HG03108 (cell line): Measurements from ENCODE around the gene CIDEB.

Experiments used
- ATAC-seq: cut with Tn5 transposase; IDR thresholded peaks from one replicate; pipeline ENCODE4 v1.9.1; 2021; ENCODE audit warnings: moderate library complexity; ENCODE audit not compliant: unreplicated experiment

Gene CIDEB

DNA sequence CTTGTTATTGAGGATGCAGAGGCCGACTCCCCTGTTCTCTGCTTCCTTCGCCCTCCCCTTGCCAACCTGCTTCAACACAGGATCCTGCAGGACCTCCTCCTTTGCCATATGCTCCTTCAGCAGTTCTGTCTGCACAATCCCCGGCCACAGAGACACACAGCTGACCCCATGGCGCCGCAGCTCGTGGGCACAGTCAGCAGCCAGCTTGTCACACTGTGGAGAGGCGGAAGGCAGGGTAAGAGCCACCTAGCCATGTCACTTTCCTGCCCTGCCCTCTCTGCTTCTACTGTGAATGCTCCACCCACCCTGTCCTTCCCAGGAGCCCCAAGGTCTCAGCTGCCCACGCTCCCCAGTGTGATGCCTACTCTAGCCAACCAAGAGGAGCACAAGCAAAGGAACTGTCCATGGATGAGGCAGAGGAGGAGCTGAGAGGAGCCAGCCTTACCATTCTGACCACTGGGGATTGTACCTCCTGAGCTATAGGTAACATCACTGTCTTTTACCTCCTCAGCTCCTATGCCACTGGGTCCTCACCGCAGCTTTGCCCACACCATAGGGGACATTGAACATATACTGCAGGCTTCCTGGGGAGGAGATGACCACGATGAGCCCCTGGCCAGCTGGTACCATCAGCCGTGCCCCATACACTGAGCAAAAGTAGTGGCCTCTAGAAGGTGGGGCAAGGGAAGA is 15.5 kb downstream of the CIDEB start:
- ATAC-seq: no peak

DNA sequence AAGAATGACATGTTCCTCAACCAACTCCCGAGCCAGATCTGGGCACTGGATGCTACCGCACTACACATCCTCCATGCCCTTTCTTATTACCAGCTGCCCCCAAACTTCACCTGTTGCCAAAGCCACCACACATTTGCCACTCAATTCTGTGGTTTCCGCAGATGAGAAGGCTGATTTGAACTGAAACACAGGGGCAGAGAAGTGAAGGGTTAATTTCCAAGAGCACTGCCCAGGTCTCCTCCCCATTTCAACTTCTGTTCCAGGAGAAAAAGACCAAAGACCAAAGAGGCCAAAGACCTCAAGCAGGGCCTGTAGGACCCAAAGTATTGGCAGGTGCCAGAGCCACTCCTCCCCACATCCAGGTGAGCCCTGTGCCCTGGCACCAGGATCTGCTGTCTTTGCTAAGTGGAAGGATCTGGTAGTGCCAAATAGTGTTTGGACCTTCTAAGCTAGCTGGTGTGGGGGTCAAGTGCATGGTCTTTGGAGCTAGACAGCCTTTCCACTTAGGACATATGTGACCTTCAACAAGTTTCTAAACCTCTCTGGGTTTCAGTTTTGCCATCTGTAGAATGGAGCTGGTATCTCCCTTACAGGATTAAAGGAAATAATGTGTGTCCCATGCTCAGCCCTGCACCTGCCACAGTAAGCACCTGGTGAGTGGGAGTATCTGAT is 16.2 kb downstream of the CIDEB start:
- no peak for ATAC-seq

DNA sequence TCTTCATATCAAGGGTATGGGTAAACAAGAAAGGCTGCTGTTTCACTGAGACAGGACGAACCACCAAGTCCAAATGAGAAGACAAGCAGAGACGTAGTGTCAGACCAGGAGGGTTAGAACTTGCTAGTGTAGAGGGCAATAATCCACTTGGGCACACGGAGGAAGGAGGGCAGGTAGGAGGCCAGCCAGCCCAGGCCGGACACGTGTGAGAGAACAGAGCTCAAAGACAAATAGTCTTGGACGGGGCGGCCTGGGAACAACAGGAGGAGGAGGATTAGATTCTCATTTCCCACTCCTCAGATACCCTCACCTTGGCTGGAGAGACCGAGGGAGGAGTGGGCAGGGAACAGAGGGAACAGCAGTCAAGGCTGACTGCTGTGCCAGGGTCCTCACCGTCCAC is 17.0 kb downstream of the CIDEB start:
- ATAC-seq: no peak

DNA sequence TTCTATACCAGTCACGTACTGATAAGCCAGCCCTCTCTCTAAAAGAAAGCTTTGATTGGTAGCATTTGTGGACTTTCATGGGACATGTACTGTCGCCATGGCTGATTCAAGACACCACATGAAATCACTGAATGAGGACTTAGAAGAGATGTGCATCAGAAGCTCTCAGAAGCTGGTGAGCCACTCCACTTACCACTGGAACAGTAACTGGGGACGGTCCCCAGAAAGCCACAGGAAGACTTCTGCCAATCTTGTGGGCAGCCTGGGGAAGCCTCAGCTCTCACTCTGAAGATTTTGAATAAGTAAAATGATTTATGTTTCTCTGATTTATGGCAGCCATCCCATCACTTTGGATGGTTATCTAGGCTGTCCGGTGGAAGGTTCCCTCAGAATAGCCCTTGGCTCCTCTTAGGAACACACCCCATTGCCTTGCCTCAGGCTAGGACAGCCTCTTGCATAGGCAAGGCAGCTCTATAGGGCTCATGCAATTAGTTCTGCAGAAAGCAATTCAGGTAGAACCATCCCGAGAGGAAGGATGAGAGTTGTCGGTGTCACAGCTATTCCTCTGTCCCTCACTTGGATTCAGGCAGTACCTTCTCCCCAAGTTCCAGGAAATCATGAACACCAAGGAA is 18.0 kb downstream of the CIDEB start:
- ATAC-seq: peak; percentile 86

DNA sequence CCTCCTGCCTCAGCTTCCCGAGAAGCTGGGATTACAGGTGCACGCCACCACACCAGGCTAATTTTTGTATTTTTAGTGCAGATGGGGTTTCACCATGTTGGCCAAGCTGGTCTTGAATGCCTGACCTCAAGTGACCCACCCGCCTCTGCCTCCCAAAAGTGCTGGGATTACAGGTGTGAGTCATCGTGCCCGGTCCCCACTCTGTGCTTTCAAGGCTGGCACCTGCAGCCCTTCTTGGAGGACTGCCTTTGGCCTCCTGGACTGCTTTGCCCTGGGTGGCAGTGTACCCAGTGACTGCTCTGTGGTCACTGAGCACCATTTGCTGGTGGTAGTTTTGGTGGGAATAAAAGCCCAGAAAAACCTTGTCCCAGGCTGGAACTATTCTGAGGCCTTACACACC is 20.8 kb downstream of the CIDEB start:
- no peak for ATAC-seq

DNA sequence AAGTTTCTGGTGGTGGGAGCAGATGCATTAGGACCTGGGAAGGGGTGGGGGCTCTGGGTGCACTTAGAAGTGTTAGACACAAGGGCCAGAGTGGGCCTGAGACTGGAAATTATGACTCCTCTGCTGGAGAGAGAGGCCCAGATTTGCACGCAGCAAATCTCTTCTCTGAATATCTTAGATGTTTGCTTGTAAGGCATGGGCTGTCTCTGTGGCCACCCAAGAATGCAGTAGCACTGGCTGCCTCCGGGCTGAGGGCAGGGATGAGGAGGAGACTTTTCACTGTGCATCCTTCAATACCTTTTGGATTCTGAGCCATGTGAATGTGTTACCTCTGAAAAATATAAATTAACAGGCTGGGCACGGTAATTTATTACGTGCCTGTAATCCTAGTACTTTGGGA is 22.4 kb downstream of the CIDEB start:
- no peak for ATAC-seq

DNA sequence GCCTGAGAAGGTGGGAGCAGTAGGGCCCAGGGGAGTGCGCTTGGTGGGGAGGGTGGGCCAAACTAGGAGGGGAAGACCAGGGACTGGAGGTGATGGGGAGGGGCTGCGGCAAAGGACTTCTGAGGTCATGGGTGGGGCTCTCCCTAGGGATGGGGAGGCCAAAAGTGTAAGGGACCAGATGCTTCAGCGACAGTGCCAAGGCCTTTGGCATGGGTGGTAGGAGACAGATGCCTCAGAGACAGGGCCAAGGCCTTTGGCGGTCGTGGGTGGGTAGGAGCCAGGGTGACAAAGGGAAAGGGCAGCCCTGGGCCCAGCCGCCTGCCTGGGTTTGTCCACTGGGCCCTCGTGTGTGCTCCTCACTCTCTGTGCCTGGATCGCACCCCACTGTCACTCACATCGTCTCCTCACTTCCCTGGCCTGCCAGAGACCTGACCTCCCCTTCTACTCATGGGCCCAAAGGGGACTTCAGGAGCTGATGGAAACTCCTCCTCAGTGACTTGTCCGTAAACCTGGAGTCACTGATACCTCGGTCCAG is 23.2 kb downstream of the CIDEB start:
- ATAC-seq: no peak

DNA sequence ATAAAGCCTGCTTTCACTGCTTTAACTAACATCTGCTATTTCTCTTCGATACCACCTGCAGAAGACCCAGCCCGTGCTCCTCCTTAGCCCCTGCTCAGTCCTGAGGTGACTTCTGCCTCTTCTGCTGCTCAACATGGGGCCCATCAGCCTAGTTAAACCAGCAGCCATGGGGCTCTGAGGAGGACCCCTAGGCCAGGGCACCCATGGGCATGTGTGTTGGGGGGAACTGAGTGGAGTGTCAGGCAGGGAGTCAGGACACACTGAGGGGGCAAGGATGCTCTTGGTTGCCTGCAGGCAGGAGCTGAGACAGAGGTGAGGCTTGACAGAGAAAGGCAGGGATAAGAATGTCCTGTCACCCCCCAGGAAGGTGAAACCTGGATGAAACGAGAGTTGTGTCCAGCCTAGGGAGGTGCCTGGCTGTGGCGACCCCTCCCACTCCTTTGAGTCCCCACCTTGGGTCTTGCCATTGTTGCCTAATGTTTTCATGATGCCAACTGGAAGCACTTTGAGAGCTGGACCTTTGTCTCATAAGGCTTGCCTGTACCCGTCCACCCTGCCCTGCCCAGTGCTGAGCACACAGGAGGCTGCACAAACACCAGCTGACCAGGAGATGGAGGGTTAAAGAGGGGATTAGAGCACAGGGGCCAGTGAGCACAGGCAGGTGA is 23.8 kb downstream of the CIDEB start:
- no peak for ATAC-seq

DNA sequence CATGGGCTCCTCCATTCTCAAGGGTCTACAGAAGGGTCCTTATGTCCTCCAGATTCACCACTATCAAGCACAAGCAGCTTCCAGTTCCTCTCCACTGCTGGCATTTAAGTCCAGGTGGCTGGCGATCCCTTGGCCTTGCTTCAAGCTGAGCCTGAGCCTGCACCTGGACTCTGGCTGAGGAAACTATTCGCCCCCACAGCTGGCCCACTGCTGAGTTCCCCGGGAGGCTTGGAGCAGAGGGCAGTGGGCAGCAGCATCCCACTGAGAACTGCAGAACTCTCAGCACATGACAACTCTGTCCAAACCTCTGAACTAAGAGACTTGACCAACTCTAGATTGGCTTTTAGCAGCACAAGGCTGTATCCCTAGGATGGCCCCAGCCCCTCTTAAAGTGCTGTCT is 25.0 kb downstream of the CIDEB start:
- ATAC-seq: no peak

DNA sequence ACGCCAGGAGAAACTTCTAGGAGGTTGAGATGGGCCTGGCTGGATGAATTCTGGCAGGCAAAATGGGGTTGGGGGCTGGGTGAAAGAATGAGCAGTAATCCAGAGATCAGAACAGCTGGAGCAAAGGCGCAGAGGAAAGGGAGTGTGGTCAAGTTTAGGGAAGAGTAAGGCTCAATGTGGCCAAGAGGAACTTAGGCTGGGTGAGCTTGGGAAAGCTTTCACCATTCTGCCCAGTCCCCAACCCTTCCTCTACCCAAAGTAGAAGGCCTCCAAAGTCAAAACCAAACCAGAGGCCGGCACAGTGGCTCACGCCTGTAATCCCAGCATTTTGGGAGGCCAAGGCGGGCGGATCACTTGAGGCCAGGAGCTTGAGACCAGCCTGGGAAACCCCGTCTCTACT is 26.1 kb downstream of the CIDEB start:
- no peak for ATAC-seq

DNA sequence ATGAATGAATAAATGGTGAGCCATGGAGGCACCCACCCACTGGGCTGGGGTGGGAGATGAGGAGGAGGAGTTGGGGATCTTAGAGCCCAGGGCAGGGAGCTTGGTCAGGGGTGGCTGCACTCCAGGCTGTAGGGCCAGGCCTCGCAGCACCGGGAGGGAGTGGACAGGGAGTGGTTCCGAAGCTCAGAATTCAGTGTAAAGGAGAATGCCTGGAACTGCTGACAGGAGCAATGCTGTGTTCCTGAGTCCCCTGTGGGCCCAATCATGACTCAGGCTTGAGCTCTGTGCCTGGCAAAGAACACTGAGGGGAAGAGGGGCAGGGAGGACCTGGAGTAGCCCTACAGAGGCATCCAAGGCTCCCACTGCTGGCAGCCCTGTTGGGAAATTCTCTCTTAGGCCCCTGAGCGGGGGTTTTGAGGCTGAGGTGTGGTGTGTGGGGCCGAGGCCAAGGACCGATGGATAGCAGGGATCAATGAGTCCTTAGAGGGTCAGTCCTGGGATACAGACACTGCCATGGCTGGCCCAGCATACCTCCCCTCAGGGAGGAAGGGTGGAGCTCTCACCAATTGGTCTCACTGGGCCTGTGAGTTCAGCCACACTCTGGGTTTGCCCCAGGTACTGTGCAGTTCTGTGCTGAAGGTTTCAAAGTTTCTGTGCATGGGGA is 26.8 kb downstream of the CIDEB start:
- no peak for ATAC-seq

DNA sequence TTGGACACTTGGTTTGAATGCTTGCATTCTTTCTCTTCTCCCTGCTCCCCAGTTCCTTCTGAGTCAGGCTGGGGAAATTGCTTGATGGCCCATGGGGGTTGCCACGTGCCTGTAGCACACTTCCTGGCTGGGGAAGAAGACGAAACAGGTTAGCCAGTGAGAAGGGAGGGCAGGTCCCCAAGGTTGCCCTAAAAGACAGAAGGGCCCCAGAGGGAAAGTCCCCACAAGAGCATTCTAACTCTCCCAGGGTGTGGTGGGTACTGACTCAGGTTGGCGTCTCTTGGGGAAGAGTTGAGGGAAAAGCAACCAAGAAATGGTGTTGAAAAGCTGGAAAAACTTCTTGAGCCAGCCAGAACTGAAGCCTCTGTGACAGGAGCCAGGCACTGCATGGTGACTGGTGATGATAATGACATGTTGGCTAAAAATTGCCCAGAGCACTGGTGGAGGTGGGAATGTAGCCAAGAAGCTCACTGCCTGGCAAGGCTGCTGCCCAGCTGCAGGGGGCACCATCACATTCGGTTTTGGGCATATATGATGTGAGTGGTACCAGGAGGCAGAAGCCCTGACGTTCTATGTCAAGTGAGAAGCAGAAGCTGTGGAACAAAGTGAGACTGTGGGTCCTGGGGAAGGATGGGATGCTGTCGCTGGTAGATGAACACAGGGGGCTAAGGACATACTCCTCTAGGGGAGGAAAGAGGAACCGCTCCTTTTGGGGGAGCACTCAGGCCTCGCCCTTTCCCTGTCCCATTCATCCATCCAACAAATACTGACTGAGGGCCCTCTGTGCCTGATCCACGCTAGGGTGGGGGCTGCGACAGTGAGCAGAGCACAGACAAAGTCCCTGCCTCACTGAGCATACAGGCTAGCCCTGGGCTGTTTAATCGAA is 28.2 kb downstream of the CIDEB start:
- ATAC-seq: peak; percentile 73

DNA sequence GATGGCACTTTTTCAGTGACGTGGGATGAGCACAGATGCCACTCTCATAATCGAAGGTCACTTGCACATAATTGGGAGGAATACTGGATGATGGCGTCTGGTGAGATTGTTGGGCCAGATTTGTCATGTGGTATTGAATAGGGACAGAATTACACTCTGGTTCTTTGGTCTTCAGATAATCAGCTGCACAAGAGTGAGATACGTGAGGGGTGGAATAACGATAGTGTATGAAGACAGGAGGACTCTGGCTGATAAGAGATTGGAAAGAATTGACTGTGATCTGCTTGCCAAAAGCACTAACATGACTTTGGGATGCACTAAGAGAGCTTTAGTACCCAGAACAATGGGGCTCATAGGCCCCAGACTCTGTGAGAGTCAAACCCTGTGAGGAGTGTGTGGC is 29.4 kb downstream of the CIDEB start:
- ATAC-seq: no peak

DNA sequence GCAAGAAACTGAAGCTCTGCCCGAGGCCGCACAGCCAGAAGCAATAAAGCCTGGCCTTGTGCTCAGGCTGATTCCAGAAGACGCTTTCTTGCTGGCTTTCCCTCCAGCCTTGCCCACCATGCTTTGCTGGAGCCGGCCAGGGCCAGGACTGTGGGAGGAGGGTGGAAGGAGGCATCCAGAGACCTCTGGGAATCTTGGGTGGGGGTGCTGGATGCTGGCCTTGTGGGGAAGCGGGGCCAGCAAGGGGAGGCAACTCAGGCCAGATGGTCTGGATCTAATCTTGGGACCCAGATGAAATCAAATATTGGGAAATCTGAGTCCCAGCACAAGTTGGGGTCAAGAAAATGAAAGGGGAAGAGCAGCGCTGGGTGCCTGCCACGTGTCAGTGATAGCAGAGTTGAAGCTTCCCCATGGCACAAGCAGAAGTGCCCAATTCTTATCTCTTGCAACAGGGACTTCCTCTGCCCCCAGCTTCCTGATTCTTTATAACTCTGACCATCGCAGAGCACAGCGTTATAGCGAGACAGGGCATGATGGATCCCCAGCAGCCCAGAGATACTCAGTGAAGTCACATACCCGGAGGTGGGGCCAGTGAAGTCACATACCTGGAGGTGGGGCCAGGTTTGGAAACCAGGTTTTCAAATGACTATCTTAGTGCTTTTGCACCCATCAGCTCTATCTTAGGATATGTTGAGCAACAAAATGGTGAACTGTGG is 30.0 kb downstream of the CIDEB start:
- no peak for ATAC-seq

DNA sequence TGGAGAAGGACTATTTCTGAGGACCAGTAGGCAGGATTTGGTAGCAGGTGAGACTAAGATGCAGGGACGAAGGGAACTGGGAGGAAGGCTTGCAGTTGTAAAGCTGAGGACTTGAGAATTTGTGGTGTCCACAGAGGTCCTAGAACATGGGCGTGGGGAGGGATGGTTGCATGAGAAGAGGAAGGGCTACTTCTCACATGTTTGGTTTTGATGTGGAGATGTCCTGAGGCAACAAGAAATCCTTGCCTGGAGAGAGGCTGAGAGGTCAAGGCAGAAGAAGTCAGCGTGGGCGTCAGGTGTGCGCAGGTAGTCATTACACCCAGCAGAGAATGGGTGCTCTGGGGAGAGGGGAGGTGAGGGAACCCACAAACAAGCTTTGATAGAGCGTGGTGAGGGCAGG is 30.7 kb downstream of the CIDEB start:
- ATAC-seq: no peak

DNA sequence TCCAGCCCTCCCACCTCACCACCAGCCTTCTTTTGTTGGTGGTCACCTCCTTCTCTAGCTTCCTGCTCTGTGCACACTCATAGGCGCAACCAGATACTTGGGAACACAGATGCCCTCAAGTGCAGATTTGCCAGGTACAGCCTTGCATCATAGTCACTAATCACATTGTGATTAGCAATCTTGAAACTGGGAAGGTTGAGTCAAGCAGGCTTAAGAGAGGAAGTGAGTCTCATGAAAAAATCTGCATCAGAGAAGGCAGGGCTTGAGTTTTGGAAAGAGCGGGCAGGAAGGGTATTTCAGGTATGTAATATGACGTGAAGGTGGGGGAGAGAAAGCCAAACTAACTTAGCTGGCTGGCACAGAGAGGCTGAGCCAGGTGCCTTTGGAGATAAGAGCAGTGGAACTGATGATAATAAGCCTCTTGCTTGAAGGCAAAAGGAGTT is 33.7 kb downstream of the CIDEB start:
- ATAC-seq: peak; percentile 45

DNA sequence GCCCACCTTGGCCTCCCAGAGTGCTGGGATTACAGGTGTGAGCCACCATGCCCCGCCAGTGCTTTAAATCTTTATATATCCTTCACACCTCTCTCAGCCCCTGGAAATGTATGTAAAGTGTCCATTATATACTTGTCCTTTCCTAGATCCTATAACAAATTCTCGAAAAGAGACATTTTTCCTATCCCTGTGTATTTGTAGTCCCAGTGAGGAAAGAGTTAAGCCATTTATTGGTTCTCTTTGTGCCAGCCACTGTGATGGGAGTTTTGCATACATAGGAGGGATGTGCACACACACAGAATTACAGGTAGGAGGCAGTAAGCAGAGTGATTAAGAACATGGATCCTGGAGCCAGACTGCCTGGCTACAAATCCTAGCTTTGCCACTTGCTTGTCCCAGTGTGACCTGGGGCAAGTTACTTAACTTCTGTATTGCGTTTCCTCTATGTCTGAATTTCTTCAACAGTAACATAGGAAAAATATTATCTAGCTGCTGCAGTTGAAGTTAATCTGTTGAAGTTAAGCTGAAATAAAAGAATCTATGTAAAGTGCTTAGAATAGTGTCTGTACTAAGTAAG is 34.3 kb downstream of the CIDEB start:
- no peak for ATAC-seq

DNA sequence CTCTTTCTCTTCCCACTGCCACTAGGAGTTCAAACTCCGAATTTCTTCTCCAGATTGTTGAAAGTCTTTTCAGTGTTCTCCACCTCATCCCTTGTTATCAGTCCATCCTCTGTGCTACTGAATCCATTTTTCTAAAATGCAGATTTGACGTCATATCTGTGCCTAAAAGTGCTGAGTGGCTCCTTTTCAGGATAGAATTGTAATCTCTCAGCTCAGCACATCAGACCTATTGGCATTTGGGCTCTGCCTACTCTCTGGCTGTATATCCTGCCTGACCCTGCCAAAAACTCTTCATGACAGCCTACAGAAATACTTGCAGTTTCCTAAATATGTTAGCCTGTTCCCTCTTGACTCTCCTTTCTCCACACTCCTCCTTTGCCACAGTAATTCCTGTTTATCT is 35.3 kb downstream of the CIDEB start:
- ATAC-seq: no peak

DNA sequence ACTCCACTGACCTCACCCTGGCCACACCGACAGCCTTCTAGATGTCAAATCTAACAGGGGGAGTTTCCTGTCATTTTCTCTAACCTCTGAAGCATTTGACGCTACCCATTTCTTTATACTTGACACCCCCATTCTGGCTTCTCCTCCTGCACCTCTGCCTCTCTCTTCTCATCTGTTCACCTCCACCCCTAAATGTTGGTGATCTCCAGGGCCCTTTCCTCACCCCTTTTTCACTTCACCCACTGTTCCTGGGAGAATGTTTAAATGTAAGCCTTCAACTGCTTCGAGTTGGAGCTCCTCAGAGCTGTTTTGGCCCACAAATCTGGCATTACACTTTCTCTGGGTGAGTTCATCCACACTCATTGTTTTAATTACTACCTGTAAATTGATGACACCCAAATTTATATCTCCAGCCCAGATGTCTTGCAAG is 35.9 kb downstream of the CIDEB start:
- no peak for ATAC-seq
